ENCODE measurements around the gene MRPS34.
"Not testable (repeated sequence)": the region's sequence is repeated elsewhere in the genome, so short reads cannot be mapped to it uniquely, and the experiment has no call there.

MRPS34 gene
- 8.7 to 80.1 (median 39.5) reads per million in 18 experiments for total RNA-seq

GRCh38 chr16:1772908-1773702 lies at the start of gene MRPS34:
Gene MRPS34 (minus strand): TSS chr16:1773134. CDS start chr16:1773119, 15 bp downstream.
- peak; percentile 80 to 89 for DNase-seq

- no peak for DNase-seq
Observed at GRCh38 chr16:1821861-1822611, 49.1 kb upstream of the MRPS34 start.

GRCh38 chr16:1820946-1821290 lies 48.0 kb upstream of the MRPS34 start:
- no peak for DNase-seq

GRCh38 chr16:1820096-1820945 lies 47.4 kb upstream of the MRPS34 start:
- no peak for DNase-seq

- DNase-seq: no peak
Observed at GRCh38 chr16:1819611-1820010, 46.7 kb upstream of the MRPS34 start.

- DNase-seq: no peak
Observed at GRCh38 chr16:1818873-1819525, 46.1 kb upstream of the MRPS34 start.

- DNase-seq: no peak
Observed at GRCh38 chr16:1818204-1818872, 45.4 kb upstream of the MRPS34 start.

GRCh38 chr16:1817716-1818115 lies 44.8 kb upstream of the MRPS34 start:
- no peak for DNase-seq

GRCh38 chr16:1817276-1817589 lies 44.3 kb upstream of the MRPS34 start:
- DNase-seq: no peak

- DNase-seq: no peak
Observed at GRCh38 chr16:1816396-1817275, 43.7 kb upstream of the MRPS34 start.

GRCh38 chr16:1815461-1815860 lies 42.5 kb upstream of the MRPS34 start:
- no peak for DNase-seq

- DNase-seq: peak; percentile 64 to 78
Observed at GRCh38 chr16:1812732-1813163, 39.8 kb upstream of the MRPS34 start.

- no peak for DNase-seq
Observed at GRCh38 chr16:1810536-1810935, 37.6 kb upstream of the MRPS34 start.

- DNase-seq: no peak
Observed at GRCh38 chr16:1810106-1810505, 37.2 kb upstream of the MRPS34 start.

GRCh38 chr16:1809281-1809801 lies 36.4 kb upstream of the MRPS34 start:
- no peak for DNase-seq

- DNase-seq: no peak
Observed at GRCh38 chr16:1808691-1809090, 35.8 kb upstream of the MRPS34 start.

- no peak for DNase-seq
Observed at GRCh38 chr16:1807626-1808025, 34.7 kb upstream of the MRPS34 start.

GRCh38 chr16:1800701-1801100 lies 27.8 kb upstream of the MRPS34 start:
- no peak for DNase-seq

GRCh38 chr16:1799263-1799662 lies 26.3 kb upstream of the MRPS34 start:
- DNase-seq: not testable (repeated sequence)

GRCh38 chr16:1794908-1795666 lies 22.2 kb upstream of the MRPS34 start:
- DNase-seq: no peak
